Upper lobe of left lung (tissue), 6 donors: ENCODE measurements around the gene TP63. TPM values are rescaled to one million over a fixed set of nuclear protein-coding genes. Genes with fewer than 3 reads are reported as not detected.

Source experiments
- ATAC-seq, 2 donors: fragments of 200-7000 bp; cut with Tn5 transposase; one replicate each; pipeline ENCODE4 v1.9.1; 2022; ENCODE audit warnings: mild to moderate bottlenecking in 2 of 2, moderate library complexity in 2 of 2; ENCODE audit not compliant: low FRiP score in 2 of 2
- DNase-seq, 2 donors: peaks; one replicate each; pipeline ENCODE4 v3.0.0-alpha.2; 2019 to 2020
- H3K27ac ChIP-seq, 4 donors: fragments of 200-600 bp; sonication (generic); one replicate each; pipeline ENCODE4 v1.5.1; 2016 to 2019
- H3K27me3 ChIP-seq, 4 donors: fragments of 200-600 bp; sonication (generic); one replicate each; pipeline ENCODE4 v1.5.1; 2017 to 2019
- H3K36me3 ChIP-seq, 4 donors: fragments of 200-600 bp; sonication (generic); one replicate each; pipeline ENCODE4 v1.5.1; 2016 to 2019
- H3K4me1 ChIP-seq, 4 donors: fragments of 200-600 bp; sonication (generic); one replicate each; pipeline ENCODE4 v1.5.1; 2018 to 2019
- H3K4me3 ChIP-seq, 4 donors: fragments of 200-600 bp; sonication (generic); one replicate each; pipeline ENCODE4 v1.5.1; 2017 to 2019; ENCODE audit warnings: mild to moderate bottlenecking in 2 of 4, moderate library complexity in 1 of 4
- H3K9me3 ChIP-seq, 4 donors: fragments of 200-600 bp; sonication (generic); one replicate each; pipeline ENCODE4 v1.5.1; 2018 to 2019
- CTCF ChIP-seq, 6 experiments: fragments of 450-650 bp in 4 of 6; fragments of 200-600 bp in 2 of 6; sonication (generic) in 2 of 6; IDR thresholded peaks; one replicate each; pipeline ENCODE4 v1.5.1; 2016 to 2019; ENCODE audit warnings: antibody characterized with exemption in 6 of 6
- EP300 ChIP-seq, 4 donors: sonication (generic); formaldehyde crosslinking; IDR thresholded peaks; one replicate each; pipeline ENCODE4 v1.5.1; 2017; ENCODE audit warnings: antibody characterized with exemption in 4 of 4, control low read depth in 2 of 4
- POLR2A ChIP-seq, 4 donors: fragments of 450-650 bp; IDR thresholded peaks; one replicate each; pipeline ENCODE4 v1.5.1; 2016 to 2017; ENCODE audit warnings: antibody characterized with exemption in 4 of 4, mild to moderate bottlenecking in 2 of 4
- POLR2AphosphoS5 ChIP-seq, 2 donors: sonication (generic); formaldehyde crosslinking; IDR thresholded peaks; one replicate each; pipeline ENCODE4 v1.5.1; 2017; ENCODE audit warnings: antibody characterized with exemption in 2 of 2
- WGBS, 2 donors: methylation state at CpG; one replicate each; pipeline ENCODE4 v1.1.5; 2017 to 2018; 5-methylcytosine and 5-hydroxymethylcytosine counted together
- total RNA-seq, 6 donors: library from RNA; depleted of rRNA in 4 of 6; stranded (reverse); fragments of >200 nt in 4 of 6; gene quantifications; one replicate each; pipeline versions ENCODE4 v1.1.0 to v1.2.1, GENCODE V29; 2016 to 2021
- donor health status: DM: no; HTN: no; CAD: no; lungs with moderate emphysema.
- donor health status: DM: no; HTN: yes; CAD: no; lungs with severe emphysema.

The TP63 gene
- total RNA-seq, 6 donors from 2014 or later, result 1.0 to 8.8 (median 2.8) TPM

GRCh38 chr3:189625572-189625971 is 5.6 kb upstream of the TP63 start:
- TF ChIP-seq EP300 (IDR thresholded peaks at IDR 0.05) (no peak), POLR2A (IDR thresholded peaks at IDR 0.05) (no peak), POLR2AphosphoS5 (IDR thresholded peaks at IDR 0.05) (no peak), CTCF (IDR thresholded peaks at IDR 0.05) (no peak)
- Histone ChIP-seq H3K4me1 (peaks cover 0 to 13% (median 9%) of the 10 kb centered on the region in 4 donors), H3K36me3 (no peaks in the 10 kb centered on the region), H3K9me3 (no peaks in the 10 kb centered on the region), H3K27me3 (no peaks in the 10 kb centered on the region), H3K4me3 (no peak overlapping the region), H3K27ac (no peak overlapping the region)
- DNase-seq (no peak), ATAC-seq (no peak)
- 12 to 15% methylated on average over 2 of the region's 2 CpGs for WGBS, 2 donors

DNA sequence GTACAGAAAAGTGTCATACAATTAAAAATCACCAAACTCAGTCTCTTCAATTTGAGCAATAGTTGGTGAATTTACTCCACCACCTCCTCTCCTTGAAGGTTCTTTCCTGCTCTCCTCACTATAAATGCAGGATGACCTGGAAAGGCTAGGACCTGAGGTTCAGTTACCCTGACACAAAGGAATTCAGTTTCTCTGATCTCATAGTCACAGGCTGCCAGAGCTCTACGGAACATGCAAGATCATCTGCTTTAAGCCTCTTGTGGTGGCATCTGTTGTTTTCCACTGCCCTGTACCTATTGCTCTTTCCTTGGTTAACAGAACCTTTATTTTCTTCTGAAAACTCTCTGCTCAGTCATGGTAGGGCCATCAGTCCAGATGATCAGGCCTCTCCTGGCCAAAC is 4.9 kb upstream of the TP63 start:
- 73 to 89% methylated on average over 1 of the region's 1 CpG for WGBS, 2 donors
- no peak for ATAC-seq
- H3K9me3 ChIP-seq, result no peaks in the 10 kb centered on the region
- H3K36me3 ChIP-seq, result no peaks in the 10 kb centered on the region
- H3K27ac ChIP-seq, result no peak overlapping the region
- H3K4me1 ChIP-seq, result peaks cover 0 to 15% (median 12%) of the 10 kb centered on the region in 4 donors
- no peak overlapping the region for H3K4me3 ChIP-seq
- H3K27me3 ChIP-seq, result no peaks in the 10 kb centered on the region
- DNase-seq, result no peak
- TF ChIP-seq CTCF (IDR thresholded peaks at IDR 0.05) (no peak), POLR2AphosphoS5 (IDR thresholded peaks at IDR 0.05) (no peak), POLR2A (IDR thresholded peaks at IDR 0.05) (no peak), EP300 (IDR thresholded peaks at IDR 0.05) (no peak)

DNA sequence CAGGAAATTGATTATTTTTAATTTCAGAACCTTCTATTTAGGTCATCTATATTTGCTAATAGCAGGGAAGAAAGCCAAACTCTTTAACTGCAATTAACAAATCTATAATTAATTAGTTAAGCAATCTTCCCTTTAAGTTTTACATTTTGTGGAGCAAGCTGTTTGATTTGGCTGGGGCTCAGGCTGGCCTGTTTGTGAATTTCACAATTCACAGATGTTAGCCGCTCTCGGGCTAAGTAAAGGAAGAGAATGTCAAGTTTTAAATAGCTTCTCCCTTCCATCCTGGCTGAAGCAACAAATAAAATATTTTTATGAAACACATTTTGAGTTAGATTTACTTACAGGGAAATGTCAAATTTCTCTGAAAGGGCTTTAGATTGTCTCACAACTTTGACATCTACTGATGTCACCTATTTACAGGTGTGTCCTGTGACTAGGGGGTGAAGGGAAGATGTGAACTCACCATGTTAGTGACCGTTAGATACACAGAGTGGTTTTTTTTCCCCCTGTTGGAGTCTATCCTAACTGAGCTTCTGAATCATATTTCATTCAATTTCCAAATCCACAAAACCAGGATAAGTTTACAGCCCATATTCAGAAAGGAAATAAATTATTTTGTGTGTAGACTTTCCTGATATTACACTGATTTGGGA is 1.3 kb upstream of the TP63 start:
- 41 to 46% methylated on average over 3 of the region's 3 CpGs for WGBS, 2 donors

DNA sequence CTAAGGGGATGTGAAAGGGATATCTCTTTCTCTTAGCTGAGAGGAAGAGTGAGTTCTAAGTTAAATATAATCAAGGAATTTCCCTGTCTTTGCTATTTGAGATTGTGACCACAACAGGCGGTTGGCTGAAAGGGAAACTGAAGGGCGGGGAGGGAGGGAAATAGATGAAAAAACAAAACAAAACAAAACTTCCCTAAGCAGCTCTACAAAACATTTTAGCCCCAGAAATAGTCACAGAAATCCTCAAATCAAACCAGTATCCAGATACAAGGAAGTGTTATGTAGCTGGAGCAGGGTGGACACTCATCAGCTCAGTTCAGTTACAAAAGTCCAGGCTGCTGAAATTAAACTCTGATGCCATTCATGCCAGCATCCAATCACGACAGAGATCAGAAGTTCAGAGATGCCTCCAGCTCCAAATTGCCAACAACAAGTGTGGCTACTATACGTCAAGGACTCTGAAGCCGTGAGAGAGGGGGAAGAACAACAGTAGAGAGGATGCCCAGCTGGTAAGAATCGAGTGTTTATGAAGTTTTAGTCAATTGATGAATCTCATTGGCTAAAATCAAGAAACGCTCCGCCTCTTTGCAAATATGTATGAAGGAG is 319 bp upstream of the TP63 start:
- H3K36me3 ChIP-seq, result no peaks in the 10 kb centered on the region
- DNase-seq (no peak), ATAC-seq (peak in 1 of 2 donors; percentile 28)
- H3K27ac ChIP-seq, result no peak overlapping the region
- TF ChIP-seq POLR2A (IDR thresholded peaks at IDR 0.05), result no peak
- TF ChIP-seq POLR2AphosphoS5 (IDR thresholded peaks at IDR 0.05), result no peak
- TF ChIP-seq EP300 (IDR thresholded peaks at IDR 0.05), result no peak
- no peak for TF ChIP-seq CTCF (IDR thresholded peaks at IDR 0.05)
- peaks cover 0 to 15% (median 12%) of the 10 kb centered on the region in 4 donors for H3K4me1 ChIP-seq
- WGBS, 2 donors, result 43 to 55% methylated on average over 8 of the region's 8 CpGs
- no peaks in the 10 kb centered on the region for H3K9me3 ChIP-seq
- H3K4me3 ChIP-seq, result peak overlapping the region in 1 of 4 donors; percentile 1
- no peaks in the 10 kb centered on the region for H3K27me3 ChIP-seq

More for the DNA sequence above, 1.3 kb upstream of the TP63 start:
- TF ChIP-seq POLR2AphosphoS5 (IDR thresholded peaks at IDR 0.05) (no peak), EP300 (IDR thresholded peaks at IDR 0.05) (no peak), CTCF (IDR thresholded peaks at IDR 0.05) (no peak), POLR2A (IDR thresholded peaks at IDR 0.05) (no peak)
- no peaks in the 10 kb centered on the region for H3K9me3 ChIP-seq
- H3K27me3 ChIP-seq, result no peaks in the 10 kb centered on the region
- no peak overlapping the region for H3K27ac ChIP-seq
- ATAC-seq, result peak in 1 of 2 donors; percentile 61
- H3K36me3 ChIP-seq, result no peaks in the 10 kb centered on the region
- no peak overlapping the region for H3K4me3 ChIP-seq
- peaks cover 0 to 15% (median 12%) of the 10 kb centered on the region in 4 donors for H3K4me1 ChIP-seq
- peak in 1 of 2 donors; percentile 44 for DNase-seq
